K562 (cell line): Measurements from ENCODE around the gene YIPF4. TPM values are rescaled to one million over a fixed set of nuclear protein-coding genes. Genes with fewer than 3 reads are reported as not detected.

Source experiments
- CGGBP1 ChIP-seq: fragments of 250-450 bp; sonication (Bioruptor Pico); IDR thresholded peaks from 2 replicates; pipeline ENCODE4 v1.9.0; 2021; ENCODE audit warnings: mild to moderate bottlenecking
- ETV6 ChIP-seq, 3 experiments: fragments of 150-350 bp in 1 of 3; sonication (generic) in 1 of 3; formaldehyde crosslinking in 1 of 3; IDR thresholded peaks; 2 replicates each; pipeline versions ENCODE4 v1.6.1 to v1.8.0; 2014 to 2022; ENCODE audit warnings: borderline replicate concordance in 2 of 3, low read depth in 2 of 3, antibody characterized with exemption in 1 of 3, low read length in 1 of 3, mild to moderate bottlenecking in 1 of 3, missing genetic modification reagents in 1 of 3
- KLF1 ChIP-seq: fragments of 450-650 bp; IDR thresholded peaks from 2 replicates; pipeline ENCODE4 v1.6.1; 2016; ENCODE audit warnings: missing genetic modification characterization, missing compliant biosample characterization
- NFIX ChIP-seq: fragments of 250-450 bp; sonication (Bioruptor Pico); IDR thresholded peaks from 2 replicates; pipeline ENCODE4 v1.4.0; 2020; ENCODE audit warnings: low read depth, mild to moderate bottlenecking, moderate library complexity
- NONO ChIP-seq, 2 experiments: fragments of 200-400 bp in 1 of 2; fragments of 450-650 bp in 1 of 2; formaldehyde crosslinking in 1 of 2; IDR thresholded peaks; 2 replicates each; pipeline ENCODE4 v1.6.1; 2017; ENCODE audit warnings: low read depth in 2 of 2, mild to moderate bottlenecking in 2 of 2, moderate library complexity in 2 of 2, low read length in 1 of 2
- NRF1 ChIP-seq, 2 experiments: fragments of 450-650 bp; IDR thresholded peaks in 1 of 2; conservative IDR thresholded peaks in 1 of 2; 2 replicates each; pipeline ENCODE4 v1.6.1; 2014; ENCODE audit warnings: mild to moderate bottlenecking in 2 of 2
- PHB ChIP-seq: fragments of 250-450 bp; sonication (Bioruptor Pico); IDR thresholded peaks from 2 replicates; pipeline ENCODE4 v1.5.0; 2021
- POLR2A ChIP-seq: fragments of 450-650 bp; conservative IDR thresholded peaks from 2 replicates; pipeline ENCODE4 v1.6.1; 2016
- SAFB2 ChIP-seq: fragments of 200-400 bp; formaldehyde crosslinking; IDR thresholded peaks from 2 replicates; pipeline ENCODE4 v1.6.1; 2018; ENCODE audit warnings: borderline replicate concordance, low read length, low read depth, moderate library complexity; ENCODE audit not compliant: severe bottlenecking
- SRF ChIP-seq, 2 experiments: fragments of 250-450, 450-650 bp in 1 of 2; sonication (Bioruptor Pico) in 1 of 2; sonication (generic) in 1 of 2; formaldehyde crosslinking; IDR thresholded peaks; 2 replicates each; pipeline versions ENCODE4 v1.5.0 to v1.5.1; 2020 to 2022; ENCODE audit warnings: mild to moderate bottlenecking in 1 of 2, missing genetic modification reagents in 1 of 2
- SUPT5H ChIP-seq: fragments of 450-650 bp; IDR thresholded peaks from 2 replicates; pipeline ENCODE4 v1.6.1; 2016
- XRCC5 ChIP-seq: fragments of 200-400 bp; formaldehyde crosslinking; IDR thresholded peaks from 2 replicates; pipeline ENCODE4 v1.6.1; 2017; ENCODE audit warnings: low read depth, mild to moderate bottlenecking, low read length
- ZBTB5 ChIP-seq: fragments of 450-650 bp; IDR thresholded peaks from 2 replicates; pipeline ENCODE4 v1.6.1; 2017; ENCODE audit warnings: antibody characterized with exemption
- ZFP36 ChIP-seq: fragments of 150-350 bp; IDR thresholded peaks from 2 replicates; pipeline ENCODE4 v1.6.1; 2018; ENCODE audit warnings: low read length, low read depth; ENCODE audit not compliant: partially characterized antibody
- ZNF407 ChIP-seq: fragments of 450-650 bp; IDR thresholded peaks from 2 replicates; pipeline ENCODE4 v1.6.1; 2016; ENCODE audit warnings: low read depth
- ZNF57 ChIP-seq: fragments of 450-650 bp; formaldehyde crosslinking; IDR thresholded peaks from 2 replicates; pipeline ENCODE4 v1.4.0; 2020; ENCODE audit warnings: mild to moderate bottlenecking, moderate library complexity
- ZNF583 ChIP-seq: fragments of 250-450 bp; sonication (Bioruptor Pico); IDR thresholded peaks from 2 replicates; pipeline ENCODE4 v1.4.0; 2020
- ZNF766 ChIP-seq: fragments of 200-800 bp; sonication (Bioruptor generic); conservative IDR thresholded peaks from 2 replicates; pipeline ENCODE4 v1.6.1; 2016; ENCODE audit warnings: missing genetic modification characterization, missing compliant biosample characterization
- ZSCAN29 ChIP-seq: fragments of 450-650 bp; IDR thresholded peaks from 2 replicates; pipeline ENCODE4 v1.6.1; 2017
- polyA plus RNA-seq, 8 experiments: library from polyadenylated mRNA; depleted of rRNA in 4 of 8; stranded (reverse) in 5 of 8; unstranded in 3 of 8; fragments of >200 nt; fragmentation: Nextera tagmentation in 2 of 8; fragmentation: Illumina TruSeq in 1 of 8; extraction: Ambion mirVana in 2 of 8; extraction: Trizol in 1 of 8; gene quantifications; 2 replicates each; pipeline versions ENCODE4 v1.2.1 to v1.2.3, GENCODE V29; 2011 to 2014; ENCODE audit warnings: inconsistent platforms in 1 of 8, missing spikeins in 1 of 8
- total RNA-seq, 7 experiments: library from RNA; depleted of rRNA in 6 of 7; stranded (reverse); fragments of >200 nt in 6 of 7; fragmentation: Illumina TruSeq in 2 of 7; extraction: Trizol in 2 of 7; gene quantifications; 2 replicates each; pipeline versions ENCODE4 v1.2.1 to v1.2.3, GENCODE V29; 2011 to 2021; ENCODE audit warnings: low replicate concordance in 1 of 7

Gene YIPF4
- total and polyA plus RNA-seq, 9 of the 15 experiments (the other 6 are each of a cell fraction or from before 2014, with no cell fraction given): 4.9 to 46.9 (median 17.5) TPM

- TF ChIP-seq ZNF407 (0 out of 2 replicates have a peak, but pooled peaks have one; percentile 1), SAFB2 (no peak), ZSCAN29 (no peak), KLF1 (tag) (no peak), ZNF57 (CRISPR knock-in tag) (no peak), ZNF766 (CRISPR knock-in tag) (peak; percentile 57; the same call in 1 of the 2 replicates), CGGBP1 (no peak), NFIX (CRISPR knock-in tag) (no peak), ETV6 (IDR thresholded peaks at IDR 0.05; ENCODE audit: borderline replicate concordance in 1 of 2, low read depth in 2 of 2, low read length in 1 of 2) (no peak), ETV6 (CRISPR knock-in tag; IDR thresholded peaks at IDR 0.05; ENCODE audit: borderline replicate concordance) (peak; percentile 1; the same call in 1 of the 2 replicates), NRF1 (conservative IDR thresholded peaks at IDR 0.05 in 1 of 2, IDR thresholded peaks at IDR 0.05 in 1 of 2) (peak; percentile 97), SRF (CRISPR knock-in tag; IDR thresholded peaks at IDR 0.05) (no peak; a peak in 1 of 4 replicates), NONO (IDR thresholded peaks at IDR 0.05; ENCODE audit: low read depth in 2 of 2, low read length in 1 of 2) (peak; percentile 77 to 89; a peak in 3 of 4 replicates), XRCC5 (no peak), POLR2A (peak; percentile 95), SUPT5H (peak; percentile 92), ZBTB5 (no peak), ZNF583 (CRISPR knock-in tag) (0 out of 2 replicates have a peak, but pooled peaks have one; percentile 28), PHB (CRISPR knock-in tag) (no peak), ZFP36 (no peak)
These were observed 79.1 kb downstream of the YIPF4 start, which contains the start of gene BIRC6 (continued) for GRCh38 chr2:32356681-32357317.
